Stimulated activated CD8-positive, alpha-beta memory T cell treated with anti-CD3 and anti-CD28 coated beads, Interleukin-12 subunit alpha, Interleukin-12 subunit beta, amount 100 ng/mL, for 4 hours (primary cell): ENCODE measurements around the gene SEPTIN7.

ENCODE experiments used
- DNase-seq: peaks from one replicate; pipeline ENCODE4 v3.0.0-alpha.2; 2020; ENCODE audit warnings: low read depth

SEPTIN7 gene

GRCh38 chr7:35787925-35788324 is 12.9 kb upstream of the SEPTIN7 start:
- no peak for DNase-seq

- DNase-seq, result no peak
These were observed 8.4 kb upstream of the SEPTIN7 start for GRCh38 chr7:35792472-35792871.

GRCh38 chr7:35792873-35793489 is 7.9 kb upstream of the SEPTIN7 start:
- no peak for DNase-seq

- DNase-seq, result no peak
These were observed 3.5 kb upstream of the SEPTIN7 start for GRCh38 chr7:35797311-35797710.

GRCh38 chr7:35799846-35800717 is 775 bp upstream of the SEPTIN7 start:
- DNase-seq, result peak; percentile 73

- DNase-seq, result peak; percentile 65
These were observed 690 bp downstream of the SEPTIN7 start for GRCh38 chr7:35801392-35802101.

GRCh38 chr7:35802102-35802466 is 1.2 kb downstream of the SEPTIN7 start:
- DNase-seq, result no peak

- no peak for DNase-seq
These were observed 1.8 kb downstream of the SEPTIN7 start for GRCh38 chr7:35802649-35803048.

GRCh38 chr7:35804231-35804970 is 3.5 kb downstream of the SEPTIN7 start:
- no peak for DNase-seq

- DNase-seq, result no peak
These were observed 5.0 kb downstream of the SEPTIN7 start for GRCh38 chr7:35805876-35806275.

- DNase-seq, result no peak
These were observed 15.7 kb downstream of the SEPTIN7 start for GRCh38 chr7:35816514-35816913.

- DNase-seq, result no peak
These were observed 16.3 kb downstream of the SEPTIN7 start for GRCh38 chr7:35817181-35817580.

GRCh38 chr7:35817930-35818329 is 17.1 kb downstream of the SEPTIN7 start:
- DNase-seq, result no peak

GRCh38 chr7:35818513-35818912 is 17.7 kb downstream of the SEPTIN7 start:
- no peak for DNase-seq

- no peak for DNase-seq
These were observed 18.5 kb downstream of the SEPTIN7 start for GRCh38 chr7:35819310-35819709.

- no peak for DNase-seq
These were observed 19.3 kb downstream of the SEPTIN7 start for GRCh38 chr7:35819954-35820703.

- DNase-seq, result no peak
These were observed 20.0 kb downstream of the SEPTIN7 start for GRCh38 chr7:35820858-35821257.

- DNase-seq, result no peak
These were observed 22.6 kb downstream of the SEPTIN7 start for GRCh38 chr7:35823440-35823839.

GRCh38 chr7:35825974-35826373 is 25.1 kb downstream of the SEPTIN7 start:
- DNase-seq, result no peak

GRCh38 chr7:35826751-35827150 is 25.9 kb downstream of the SEPTIN7 start:
- DNase-seq, result no peak

GRCh38 chr7:35828817-35829216 is 28.0 kb downstream of the SEPTIN7 start:
- no peak for DNase-seq

GRCh38 chr7:35831208-35831607 is 30.4 kb downstream of the SEPTIN7 start:
- no peak for DNase-seq
